Measurements from ENCODE around the gene KRTAP16-1. TPM values are rescaled to one million over a fixed set of nuclear protein-coding genes. Genes with fewer than 3 reads are reported as not detected.

The KRTAP16-1 gene
- total and polyA plus RNA-seq, 7 donors = not detected

- ATAC-seq = no peak
- DNase-seq = no peak
- Histone ChIP-seq H3K4me3 (no peak overlapping the region), H3K27ac (no peak overlapping the region), H3K36me3 (ENCODE audit: insufficient read depth in 1 of 2, low read depth in 1 of 2) (no peaks in the 10 kb centered on the region), H3K4me1 (no peaks in the 10 kb centered on the region), H3K27me3 (ENCODE audit: insufficient read depth in 3 of 3, low read length in 2 of 3) (no peaks in the 10 kb centered on the region), H3K9me3 (no peaks in the 10 kb centered on the region)
- TF ChIP-seq CTCF (IDR thresholded peaks at IDR 0.05) = no peak
- intact Hi-C loops (cut with DNase I) = no loop called here
- WGBS, 3 donors = 35 to 44% (median 35%) methylated on average over 3 of the region's 3 CpGs
These were observed 31.4 kb upstream of the KRTAP16-1 start for GRCh38 chr17:41340494-41340893.

DNA sequence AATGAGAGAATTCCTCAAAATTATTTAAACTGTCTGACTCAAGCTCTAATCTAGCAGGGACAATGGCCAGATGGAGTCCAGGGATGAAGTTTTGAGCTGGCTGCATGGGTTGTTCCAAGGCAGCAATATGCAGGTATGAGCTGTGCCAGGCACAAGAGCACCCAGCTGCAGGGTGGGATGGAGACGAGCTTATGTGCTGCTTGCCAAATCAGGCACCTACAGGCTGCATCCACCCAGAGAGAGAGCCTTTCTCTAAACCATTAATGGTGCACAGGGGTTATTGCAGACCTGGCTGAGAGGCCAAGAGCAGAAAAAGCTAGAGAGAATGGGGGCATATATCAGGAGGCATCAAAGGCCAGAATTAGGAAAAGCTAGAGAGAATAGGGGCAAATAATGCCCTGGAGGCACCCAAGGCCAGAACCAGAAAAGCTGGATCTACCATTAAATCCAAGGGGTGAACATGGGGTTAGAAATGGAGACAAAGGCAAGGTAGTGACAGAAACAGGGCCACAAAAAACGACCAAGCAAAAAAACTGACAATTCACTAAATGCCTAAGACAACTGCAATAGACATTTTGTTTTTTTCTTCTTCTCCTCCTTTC, 30.6 kb upstream of the KRTAP16-1 start:
- H3K27me3 ChIP-seq (ENCODE audit: insufficient read depth in 3 of 3, low read length in 2 of 3) = no peaks in the 10 kb centered on the region
- H3K27ac ChIP-seq = no peak overlapping the region
- no peaks in the 10 kb centered on the region for H3K4me1 ChIP-seq
- no peak for DNase-seq
- no peaks in the 10 kb centered on the region for H3K9me3 ChIP-seq
- intact Hi-C loops (cut with DNase I) = no loop called here
- no peaks in the 10 kb centered on the region for H3K36me3 ChIP-seq (ENCODE audit: insufficient read depth in 1 of 2, low read depth in 1 of 2)
- no peak overlapping the region for H3K4me3 ChIP-seq
- WGBS, 3 donors = 44 to 65% (median 57%) methylated on average over 2 of the region's 2 CpGs
- TF ChIP-seq CTCF (IDR thresholded peaks at IDR 0.05) = no peak
- ATAC-seq = no peak

DNA sequence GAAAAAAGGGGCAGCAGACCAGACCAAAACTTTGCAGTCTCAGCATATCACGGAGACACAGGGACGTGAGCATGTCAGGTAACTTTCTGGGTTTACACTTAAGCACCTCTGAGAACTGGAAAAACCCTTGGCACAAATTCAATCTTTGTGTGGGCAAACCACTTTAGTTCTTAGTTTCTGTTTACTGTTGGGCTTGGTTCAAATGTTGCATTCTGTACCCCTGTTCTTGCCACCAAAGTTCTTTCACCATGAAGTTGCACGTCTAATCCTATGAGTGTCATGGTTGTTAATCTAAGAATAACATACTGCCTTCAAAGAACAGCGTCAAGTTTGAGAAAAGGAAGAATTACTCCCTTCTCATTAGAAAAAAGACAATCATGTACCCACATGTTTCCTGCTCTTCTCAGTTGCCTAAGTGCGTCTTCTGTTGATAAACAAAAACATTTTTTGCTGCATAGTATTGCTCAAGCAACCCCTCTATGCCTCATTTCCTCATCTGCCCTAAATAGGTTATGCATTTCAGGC, 29.9 kb upstream of the KRTAP16-1 start:
- H3K4me1 ChIP-seq = no peaks in the 10 kb centered on the region
- no peaks in the 10 kb centered on the region for H3K9me3 ChIP-seq
- ATAC-seq = no peak
- intact Hi-C loops (cut with DNase I) = no loop called here
- H3K27ac ChIP-seq = no peak overlapping the region
- no peak for TF ChIP-seq CTCF (IDR thresholded peaks at IDR 0.05)
- no peaks in the 10 kb centered on the region for H3K36me3 ChIP-seq (ENCODE audit: insufficient read depth in 1 of 2, low read depth in 1 of 2)
- no peak overlapping the region for H3K4me3 ChIP-seq
- no peaks in the 10 kb centered on the region for H3K27me3 ChIP-seq (ENCODE audit: insufficient read depth in 3 of 3, low read length in 2 of 3)
- no peak for DNase-seq
- WGBS, 3 donors = 48 to 60% (median 53%) methylated on average over 5 of the region's 5 CpGs

- intact Hi-C loops (cut with DNase I) = no loop called here
- ATAC-seq (no peak), DNase-seq (no peak)
- H3K4me3 ChIP-seq = no peak overlapping the region
- H3K27ac ChIP-seq = no peak overlapping the region
- WGBS, 3 donors = 93 to 100% (median 93%) methylated on average over 1 of the region's 1 CpG
- no peak for TF ChIP-seq CTCF (IDR thresholded peaks at IDR 0.05)
- no peaks in the 10 kb centered on the region for H3K27me3 ChIP-seq (ENCODE audit: insufficient read depth in 3 of 3, low read length in 2 of 3)
- H3K9me3 ChIP-seq = no peaks in the 10 kb centered on the region
- H3K36me3 ChIP-seq (ENCODE audit: insufficient read depth in 1 of 2, low read depth in 1 of 2) = no peaks in the 10 kb centered on the region
- no peaks in the 10 kb centered on the region for H3K4me1 ChIP-seq
These were observed 26.6 kb upstream of the KRTAP16-1 start for GRCh38 chr17:41335747-41336146.

Data from psoas muscle (tissue), 8 donors.